GM12878 (cell line): ENCODE results near the gene CNPY1.

Source experiments
- CBX3 ChIP-seq: fragments of 200-600 bp; sonication (generic); IDR thresholded peaks from 2 replicates; pipeline ENCODE4 v1.6.1; 2016; ENCODE audit warnings: low read depth, borderline replicate concordance
- CHD1 ChIP-seq: IDR thresholded peaks from 2 replicates; pipeline ENCODE4 v1.6.1; 2012; ENCODE audit warnings: low read depth, low read length, improper control_type of control experiment
- CHD2 ChIP-seq: IDR thresholded peaks from 2 replicates; pipeline ENCODE4 v1.6.1; 2011; ENCODE audit warnings: low read depth, low read length, improper control_type of control experiment, borderline replicate concordance
- DPF2 ChIP-seq: fragments of 450-650 bp; IDR thresholded peaks from 2 replicates; pipeline ENCODE4 v1.6.1; 2017; ENCODE audit warnings: mild to moderate bottlenecking
- EGR1 ChIP-seq, 2 experiments: IDR thresholded peaks; 1 replicate in 1 of 2; 2 replicates in 1 of 2; pipeline ENCODE4 v1.6.1; 2011 to 2012; ENCODE audit warnings: low read depth in 2 of 2, low read length in 2 of 2, borderline replicate concordance in 1 of 2, mild to moderate bottlenecking in 1 of 2, moderate library complexity in 1 of 2
- EZH2 ChIP-seq: IDR thresholded peaks from 2 replicates; pipeline ENCODE4 v1.6.1; 2012; ENCODE audit warnings: low read depth, mild to moderate bottlenecking, control low read depth, inconsistent platforms, low read length, borderline replicate concordance; ENCODE audit not compliant: control insufficient read depth
- FOXK2 ChIP-seq: fragments of 450-650 bp; IDR thresholded peaks from 2 replicates; pipeline ENCODE4 v1.6.1; 2017; ENCODE audit warnings: mild to moderate bottlenecking, moderate library complexity
- MXI1 ChIP-seq: fragments of 150-350 bp; IDR thresholded peaks from 2 replicates; pipeline ENCODE4 v1.6.1; 2011; ENCODE audit warnings: low read depth, mild to moderate bottlenecking, inconsistent platforms, low read length, improper control_type of control experiment
- MYC ChIP-seq: IDR thresholded peaks from 2 replicates; pipeline ENCODE4 v1.6.1; 2011; ENCODE audit warnings: mild to moderate bottlenecking, low read length, moderate library complexity, inconsistent platforms; ENCODE audit not compliant: insufficient read depth, insufficient replicate concordance, insufficient read length, severe bottlenecking
- STAT3 ChIP-seq: IDR thresholded peaks from 2 replicates; pipeline ENCODE4 v1.6.1; 2011; ENCODE audit warnings: low read depth, low read length, improper control_type of control experiment
- ZNF274 ChIP-seq: IDR thresholded peaks from one replicate; pipeline ENCODE4 v1.8.0; 2011; ENCODE audit not compliant: insufficient read length, insufficient read depth
- TF ChIP-seq, protein P1 (sequence below), 3 experiments: IDR thresholded peaks in 2 of 3; conservative IDR thresholded peaks in 1 of 3; 2 replicates each; pipeline ENCODE4 v1.5.1; 2011; ENCODE audit warnings: low read depth in 3 of 3, low read length in 3 of 3, mild to moderate bottlenecking in 3 of 3, control low read depth in 2 of 3, moderate library complexity in 2 of 3, inconsistent platforms in 1 of 3, mixed read lengths in 1 of 3; ENCODE audit not compliant: control insufficient read depth in 2 of 3, insufficient read depth in 1 of 3; ENCODE audit errors: extremely low read depth in 1 of 3
- TF ChIP-seq, protein P2 (sequence below): IDR thresholded peaks from 2 replicates; pipeline ENCODE4 v1.6.1; 2012; ENCODE audit warnings: low read length, inconsistent platforms
- TF ChIP-seq, protein P3 (sequence below): fragments of 450-650 bp; IDR thresholded peaks from 2 replicates; pipeline ENCODE4 v1.6.1; 2016; ENCODE audit warnings: mild to moderate bottlenecking, moderate library complexity, borderline replicate concordance

DNA sequence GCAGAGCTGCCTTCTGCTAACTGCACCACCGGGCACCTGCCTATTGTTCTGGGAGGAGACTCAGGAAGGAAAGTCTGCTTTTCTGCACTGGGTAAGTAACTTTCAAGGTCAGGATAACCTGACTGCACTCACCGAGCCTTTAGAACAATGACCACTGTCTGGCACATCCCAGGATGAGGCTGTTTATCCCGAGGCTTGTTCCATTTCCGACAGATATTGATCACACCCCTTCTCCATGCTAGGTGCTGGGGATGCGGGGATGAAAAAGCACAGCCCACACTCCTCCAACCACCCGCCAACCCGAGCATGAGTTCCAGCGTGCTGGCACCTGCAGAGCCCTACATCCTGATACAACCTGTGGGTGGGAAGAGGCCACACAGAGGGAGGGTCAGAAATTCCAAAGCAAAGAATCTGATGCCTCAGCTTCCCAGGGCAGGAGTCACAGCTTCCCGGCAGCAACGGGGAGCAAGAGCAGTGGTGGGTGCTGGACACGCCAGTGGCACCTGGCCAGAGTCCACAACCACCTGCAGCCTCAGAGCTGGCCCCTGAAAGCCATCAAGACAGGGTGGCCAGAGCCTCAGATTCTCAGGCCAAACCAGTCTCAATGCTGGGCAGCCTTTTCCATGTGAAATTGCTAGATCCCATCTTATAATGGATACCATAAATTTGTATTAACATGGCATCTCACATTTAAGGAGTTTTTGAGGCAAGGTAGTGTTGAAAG lies 34.9 kb upstream of the CNPY1 start:
- TF ChIP-seq, protein P1, sequence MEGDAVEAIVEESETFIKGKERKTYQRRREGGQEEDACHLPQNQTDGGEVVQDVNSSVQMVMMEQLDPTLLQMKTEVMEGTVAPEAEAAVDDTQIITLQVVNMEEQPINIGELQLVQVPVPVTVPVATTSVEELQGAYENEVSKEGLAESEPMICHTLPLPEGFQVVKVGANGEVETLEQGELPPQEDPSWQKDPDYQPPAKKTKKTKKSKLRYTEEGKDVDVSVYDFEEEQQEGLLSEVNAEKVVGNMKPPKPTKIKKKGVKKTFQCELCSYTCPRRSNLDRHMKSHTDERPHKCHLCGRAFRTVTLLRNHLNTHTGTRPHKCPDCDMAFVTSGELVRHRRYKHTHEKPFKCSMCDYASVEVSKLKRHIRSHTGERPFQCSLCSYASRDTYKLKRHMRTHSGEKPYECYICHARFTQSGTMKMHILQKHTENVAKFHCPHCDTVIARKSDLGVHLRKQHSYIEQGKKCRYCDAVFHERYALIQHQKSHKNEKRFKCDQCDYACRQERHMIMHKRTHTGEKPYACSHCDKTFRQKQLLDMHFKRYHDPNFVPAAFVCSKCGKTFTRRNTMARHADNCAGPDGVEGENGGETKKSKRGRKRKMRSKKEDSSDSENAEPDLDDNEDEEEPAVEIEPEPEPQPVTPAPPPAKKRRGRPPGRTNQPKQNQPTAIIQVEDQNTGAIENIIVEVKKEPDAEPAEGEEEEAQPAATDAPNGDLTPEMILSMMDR (IDR thresholded peaks at IDR 0.05 in 2 of 3, conservative IDR thresholded peaks at IDR 0.05 in 1 of 3; ENCODE audit: control insufficient read depth in 2 of 3, extremely low read depth in 1 of 3, insufficient read depth in 1 of 3, low read depth in 3 of 3, low read length in 3 of 3): no peak
- TF ChIP-seq CHD1: no peak
- TF ChIP-seq ZNF274: no peak
- no peak for TF ChIP-seq EGR1 (IDR thresholded peaks at IDR 0.05; ENCODE audit: borderline replicate concordance in 1 of 2, low read depth in 2 of 2, low read length in 2 of 2)
- TF ChIP-seq, protein P2, sequence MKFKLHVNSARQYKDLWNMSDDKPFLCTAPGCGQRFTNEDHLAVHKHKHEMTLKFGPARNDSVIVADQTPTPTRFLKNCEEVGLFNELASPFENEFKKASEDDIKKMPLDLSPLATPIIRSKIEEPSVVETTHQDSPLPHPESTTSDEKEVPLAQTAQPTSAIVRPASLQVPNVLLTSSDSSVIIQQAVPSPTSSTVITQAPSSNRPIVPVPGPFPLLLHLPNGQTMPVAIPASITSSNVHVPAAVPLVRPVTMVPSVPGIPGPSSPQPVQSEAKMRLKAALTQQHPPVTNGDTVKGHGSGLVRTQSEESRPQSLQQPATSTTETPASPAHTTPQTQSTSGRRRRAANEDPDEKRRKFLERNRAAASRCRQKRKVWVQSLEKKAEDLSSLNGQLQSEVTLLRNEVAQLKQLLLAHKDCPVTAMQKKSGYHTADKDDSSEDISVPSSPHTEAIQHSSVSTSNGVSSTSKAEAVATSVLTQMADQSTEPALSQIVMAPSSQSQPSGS: no peak
- TF ChIP-seq, protein P3, sequence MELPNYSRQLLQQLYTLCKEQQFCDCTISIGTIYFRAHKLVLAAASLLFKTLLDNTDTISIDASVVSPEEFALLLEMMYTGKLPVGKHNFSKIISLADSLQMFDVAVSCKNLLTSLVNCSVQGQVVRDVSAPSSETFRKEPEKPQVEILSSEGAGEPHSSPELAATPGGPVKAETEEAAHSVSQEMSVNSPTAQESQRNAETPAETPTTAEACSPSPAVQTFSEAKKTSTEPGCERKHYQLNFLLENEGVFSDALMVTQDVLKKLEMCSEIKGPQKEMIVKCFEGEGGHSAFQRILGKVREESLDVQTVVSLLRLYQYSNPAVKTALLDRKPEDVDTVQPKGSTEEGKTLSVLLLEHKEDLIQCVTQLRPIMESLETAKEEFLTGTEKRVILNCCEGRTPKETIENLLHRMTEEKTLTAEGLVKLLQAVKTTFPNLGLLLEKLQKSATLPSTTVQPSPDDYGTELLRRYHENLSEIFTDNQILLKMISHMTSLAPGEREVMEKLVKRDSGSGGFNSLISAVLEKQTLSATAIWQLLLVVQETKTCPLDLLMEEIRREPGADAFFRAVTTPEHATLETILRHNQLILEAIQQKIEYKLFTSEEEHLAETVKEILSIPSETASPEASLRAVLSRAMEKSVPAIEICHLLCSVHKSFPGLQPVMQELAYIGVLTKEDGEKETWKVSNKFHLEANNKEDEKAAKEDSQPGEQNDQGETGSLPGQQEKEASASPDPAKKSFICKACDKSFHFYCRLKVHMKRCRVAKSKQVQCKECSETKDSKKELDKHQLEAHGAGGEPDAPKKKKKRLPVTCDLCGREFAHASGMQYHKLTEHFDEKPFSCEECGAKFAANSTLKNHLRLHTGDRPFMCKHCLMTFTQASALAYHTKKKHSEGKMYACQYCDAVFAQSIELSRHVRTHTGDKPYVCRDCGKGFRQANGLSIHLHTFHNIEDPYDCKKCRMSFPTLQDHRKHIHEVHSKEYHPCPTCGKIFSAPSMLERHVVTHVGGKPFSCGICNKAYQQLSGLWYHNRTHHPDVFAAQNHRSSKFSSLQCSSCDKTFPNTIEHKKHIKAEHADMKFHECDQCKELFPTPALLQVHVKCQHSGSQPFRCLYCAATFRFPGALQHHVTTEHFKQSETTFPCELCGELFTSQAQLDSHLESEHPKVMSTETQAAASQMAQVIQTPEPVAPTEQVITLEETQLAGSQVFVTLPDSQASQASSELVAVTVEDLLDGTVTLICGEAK: no peak
- TF ChIP-seq MYC: no peak
- TF ChIP-seq CBX3: no peak
- TF ChIP-seq DPF2: no peak
- no peak for TF ChIP-seq CHD2
- TF ChIP-seq FOXK2: no peak
- TF ChIP-seq STAT3: no peak
- no peak for TF ChIP-seq MXI1
- TF ChIP-seq EZH2: no peak
